HG02588 (cell line): ENCODE measurements around the gene TRPM2.
"Not testable (repeated sequence)": the region's sequence is repeated elsewhere in the genome, so short reads cannot be mapped to it uniquely, and the experiment has no call there.

ENCODE experiments used
- ATAC-seq: cut with Tn5 transposase; IDR thresholded peaks from one replicate; pipeline ENCODE4 v1.9.1; 2021; ENCODE audit warnings: mild to moderate bottlenecking, moderate library complexity; ENCODE audit not compliant: unreplicated experiment

The TRPM2 gene

DNA sequence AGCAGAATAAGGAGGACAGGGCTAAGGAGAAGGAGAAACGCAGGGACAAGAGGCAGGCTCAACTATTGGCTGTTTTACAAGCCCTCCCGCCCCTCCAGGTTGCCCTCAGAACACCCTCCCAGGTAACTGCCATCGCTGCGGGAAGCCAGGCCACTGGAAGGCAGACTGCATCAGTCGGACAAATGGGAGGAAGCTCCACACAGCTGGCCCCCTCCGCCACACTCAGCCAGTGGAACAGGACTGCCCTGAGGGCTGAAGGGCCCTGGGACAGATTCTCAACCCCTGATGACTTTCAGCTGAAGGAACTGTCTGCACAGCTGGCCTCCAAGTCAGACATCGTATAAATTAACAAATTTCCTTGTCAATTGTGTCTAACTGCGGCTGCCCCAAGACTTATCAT is 123.7 kb downstream of the TRPM2 start:
- no peak for ATAC-seq

DNA sequence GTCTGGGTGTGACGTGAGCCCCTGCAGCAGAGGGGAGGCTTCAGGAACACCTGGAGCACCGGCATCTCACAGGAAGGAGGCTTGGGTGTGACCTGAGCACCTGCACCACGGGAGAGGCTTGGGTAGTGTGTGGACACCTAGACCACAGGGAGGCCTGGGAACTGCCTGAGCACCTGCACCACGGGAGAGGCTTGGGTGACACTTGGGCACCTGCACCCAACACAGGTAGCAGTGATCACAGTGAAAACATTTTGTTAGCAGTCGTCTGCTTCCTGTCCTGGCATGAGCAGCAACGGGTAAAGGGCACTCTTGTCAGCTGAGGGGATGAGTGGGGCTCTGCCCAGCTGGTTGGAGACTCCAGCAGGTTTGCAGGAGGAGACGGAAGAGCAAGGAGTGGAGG is 124.3 kb downstream of the TRPM2 start:
- no peak for ATAC-seq

DNA sequence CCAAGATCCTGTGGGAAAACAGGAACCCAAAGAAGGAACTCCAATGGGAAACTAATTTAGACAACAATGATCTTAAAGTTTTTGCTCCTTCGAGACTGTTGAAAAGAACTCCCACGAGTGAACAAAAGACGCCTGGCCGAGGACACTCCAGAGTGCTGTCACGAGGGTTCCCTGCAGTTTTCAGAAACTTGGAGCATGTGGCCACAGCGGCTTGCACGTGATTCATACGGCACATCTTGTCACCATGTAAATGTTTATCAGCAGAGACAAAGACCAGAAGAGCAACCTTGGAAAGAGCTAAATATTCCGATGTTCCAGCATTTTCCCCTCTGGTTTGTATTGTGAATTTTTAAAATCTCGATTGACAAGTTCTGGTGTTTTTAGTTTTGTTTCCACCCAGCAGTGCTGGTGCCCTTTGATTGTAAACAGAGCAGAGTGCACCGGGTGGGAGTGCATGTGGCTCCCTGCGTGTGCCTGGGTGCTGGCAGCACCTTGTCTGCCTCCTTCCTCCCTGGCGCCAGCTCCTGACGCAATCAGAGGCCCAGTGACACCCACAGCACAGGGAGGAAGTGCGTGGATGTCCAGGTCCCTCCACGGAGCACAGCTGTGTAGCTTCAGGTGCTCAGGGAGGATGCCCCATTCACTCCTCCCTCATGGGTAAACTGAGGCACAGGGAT is 124.8 kb downstream of the TRPM2 start:
- ATAC-seq, result no peak

DNA sequence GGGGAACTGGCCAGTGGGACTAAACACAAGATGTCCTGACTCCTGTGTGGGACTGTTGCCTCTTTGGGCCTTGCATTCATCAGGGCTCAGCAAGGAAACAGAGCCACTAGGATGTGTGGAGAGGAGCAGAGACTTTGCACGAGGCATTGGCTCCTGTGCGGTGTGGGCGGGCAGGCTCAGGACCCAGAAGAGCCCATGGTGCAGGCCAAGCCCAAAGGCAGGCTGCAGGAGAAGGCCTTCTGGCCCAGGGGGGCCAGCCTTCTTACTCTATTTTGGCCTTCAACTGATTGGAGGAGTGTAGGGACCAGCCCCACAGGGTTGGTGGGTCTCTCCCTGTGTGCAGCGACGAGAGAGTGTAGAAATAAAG is 125.4 kb downstream of the TRPM2 start:
- ATAC-seq, result no peak

DNA sequence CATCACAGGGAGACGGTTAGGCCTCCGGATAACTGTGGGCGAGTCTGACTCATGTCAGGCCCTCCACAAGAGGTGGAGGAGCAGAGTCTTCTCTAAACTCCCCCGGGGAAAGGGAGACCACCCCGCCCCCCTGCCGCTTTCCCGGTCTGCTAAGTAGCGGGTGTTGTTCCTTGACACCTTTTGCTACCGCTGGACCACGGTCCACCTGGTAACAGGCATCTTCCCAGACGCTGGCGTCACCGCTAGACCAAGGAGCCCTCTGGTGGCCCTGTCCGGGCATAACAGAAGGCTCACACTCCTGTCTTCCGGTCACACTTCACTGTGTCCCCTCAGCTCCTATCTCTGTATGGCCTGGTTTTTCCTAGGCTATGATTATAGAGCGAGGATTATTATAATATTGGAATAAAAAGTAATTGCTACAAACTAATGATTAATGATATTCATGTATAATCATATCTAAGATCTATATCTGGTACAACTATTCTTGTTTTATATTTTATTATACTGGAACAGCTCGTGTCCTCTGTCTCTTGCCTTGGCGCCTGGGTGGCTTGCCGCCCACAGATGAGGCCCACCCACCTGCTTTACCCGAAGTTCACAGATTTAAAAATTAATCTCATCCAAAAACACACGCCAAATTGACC is 126.3 kb downstream of the TRPM2 start:
- not testable (repeated sequence) for ATAC-seq

DNA sequence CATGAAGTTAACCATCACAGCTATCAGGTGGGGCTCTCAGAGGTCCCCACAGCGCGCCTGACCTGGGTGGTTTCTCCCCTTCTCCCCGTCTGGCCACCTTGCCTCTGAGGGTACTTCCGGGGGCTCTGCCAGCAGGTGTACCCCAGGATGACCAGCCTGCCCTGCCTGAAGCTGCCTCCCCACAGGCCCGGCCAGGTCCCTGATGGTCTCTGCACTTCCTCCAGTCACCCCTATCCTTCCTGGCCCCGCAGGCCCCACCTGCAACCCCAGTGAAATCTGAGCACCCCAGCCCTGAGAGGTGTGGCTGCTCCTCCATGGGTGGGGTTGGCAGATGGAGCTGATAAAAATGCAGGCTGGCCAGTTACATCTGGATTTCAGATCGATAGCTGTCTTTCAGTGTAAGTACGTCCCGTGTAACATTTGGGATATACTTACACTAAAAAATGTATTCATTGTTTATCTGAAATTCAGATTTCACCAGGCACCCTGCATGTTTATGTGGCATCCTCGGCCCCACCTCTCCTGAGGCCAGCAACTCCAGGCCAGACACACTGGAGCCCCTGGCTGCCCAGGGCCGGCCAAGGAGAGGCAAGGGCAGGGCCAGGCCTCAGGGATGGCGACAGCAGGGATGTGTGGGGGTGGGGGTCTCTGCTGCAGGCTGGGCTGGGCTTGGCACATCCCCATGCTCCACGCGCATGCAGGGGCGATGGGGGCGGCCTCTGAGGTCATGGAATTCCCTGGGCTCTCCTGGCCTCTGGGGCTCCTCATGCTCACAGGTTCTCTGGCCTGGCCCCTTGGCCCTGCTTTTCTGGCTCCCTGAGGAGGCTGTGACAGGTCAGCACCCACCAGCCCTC is 127.0 kb downstream of the TRPM2 start:
- no peak for ATAC-seq

DNA sequence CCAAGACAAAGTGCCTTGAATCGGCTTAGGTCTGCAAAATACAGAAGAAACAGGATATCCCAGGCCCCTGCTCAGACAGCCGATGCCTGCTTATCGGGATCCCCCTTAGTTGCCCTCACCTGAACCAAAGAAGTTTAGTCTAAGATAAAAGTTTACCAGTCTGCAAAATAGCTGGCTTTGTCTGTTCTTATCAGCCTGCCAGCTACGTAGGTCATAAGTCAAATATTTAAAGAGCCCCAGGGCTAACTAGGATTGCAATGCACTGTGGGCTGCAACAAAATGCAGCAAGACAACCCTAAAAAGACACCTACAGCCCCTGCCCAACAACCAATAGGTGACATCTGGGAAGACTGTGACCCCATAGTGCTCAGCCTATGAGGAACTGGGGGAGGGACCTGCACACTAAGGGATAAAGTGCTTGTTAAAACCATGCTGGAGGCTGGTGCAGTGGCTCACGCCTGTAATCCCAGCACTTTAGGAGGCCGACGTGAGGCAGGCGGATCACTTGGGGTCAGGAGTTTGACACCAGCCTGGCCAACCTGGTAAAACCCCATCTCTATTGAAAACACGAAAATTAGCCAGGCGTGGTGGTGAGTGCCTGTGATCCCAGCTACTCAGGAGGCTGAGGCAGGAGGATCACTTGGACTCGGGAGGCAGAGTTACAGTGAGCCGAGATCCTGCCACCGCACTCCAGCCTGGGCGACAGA is 129.3 kb downstream of the TRPM2 start:
- ATAC-seq, result no peak

DNA sequence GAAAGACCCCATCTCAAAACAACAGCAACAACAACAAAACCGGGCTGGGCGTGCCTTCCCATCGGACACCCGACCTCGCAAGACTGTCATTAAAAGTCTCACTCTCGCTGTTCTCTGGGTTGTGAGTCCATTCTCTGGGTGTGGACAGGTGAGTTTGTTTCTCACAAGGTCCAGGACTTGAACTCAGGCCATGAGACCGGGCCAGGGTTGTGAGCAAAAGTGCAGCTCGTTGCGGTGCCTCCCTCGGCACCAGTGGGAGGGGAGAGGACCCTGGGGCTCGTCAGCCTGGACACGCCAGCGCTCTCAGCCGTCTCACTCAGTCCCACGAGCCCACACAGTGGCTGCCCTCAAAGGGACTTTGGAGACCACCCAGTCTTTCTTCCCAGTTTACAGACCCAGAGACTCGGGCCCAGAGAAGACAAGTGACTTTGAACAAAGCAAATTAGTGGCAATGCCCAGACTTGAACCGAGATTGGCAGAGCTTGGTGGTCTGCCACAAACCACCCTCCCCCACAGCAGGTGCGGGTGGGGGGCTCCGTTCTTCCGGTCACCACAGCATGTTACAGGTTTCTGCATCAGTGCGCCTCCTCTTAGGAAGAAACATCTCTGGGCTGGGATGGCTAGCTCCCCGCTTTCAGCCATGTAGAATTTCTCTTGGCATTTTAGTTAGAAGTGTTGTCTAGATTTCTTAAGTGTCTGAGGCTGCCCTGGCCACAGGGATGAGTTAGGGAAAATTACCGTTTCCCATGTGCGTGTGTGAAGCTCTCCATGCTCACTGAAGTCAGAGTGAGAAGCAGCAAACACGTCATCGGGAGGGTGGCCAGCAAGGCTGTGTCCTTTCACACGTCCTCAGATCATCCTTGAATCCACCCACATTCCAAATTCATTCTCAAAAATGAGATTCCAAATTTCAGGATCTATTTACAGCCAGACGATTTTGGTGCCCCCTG is 130.1 kb downstream of the TRPM2 start:
- no peak for ATAC-seq

DNA sequence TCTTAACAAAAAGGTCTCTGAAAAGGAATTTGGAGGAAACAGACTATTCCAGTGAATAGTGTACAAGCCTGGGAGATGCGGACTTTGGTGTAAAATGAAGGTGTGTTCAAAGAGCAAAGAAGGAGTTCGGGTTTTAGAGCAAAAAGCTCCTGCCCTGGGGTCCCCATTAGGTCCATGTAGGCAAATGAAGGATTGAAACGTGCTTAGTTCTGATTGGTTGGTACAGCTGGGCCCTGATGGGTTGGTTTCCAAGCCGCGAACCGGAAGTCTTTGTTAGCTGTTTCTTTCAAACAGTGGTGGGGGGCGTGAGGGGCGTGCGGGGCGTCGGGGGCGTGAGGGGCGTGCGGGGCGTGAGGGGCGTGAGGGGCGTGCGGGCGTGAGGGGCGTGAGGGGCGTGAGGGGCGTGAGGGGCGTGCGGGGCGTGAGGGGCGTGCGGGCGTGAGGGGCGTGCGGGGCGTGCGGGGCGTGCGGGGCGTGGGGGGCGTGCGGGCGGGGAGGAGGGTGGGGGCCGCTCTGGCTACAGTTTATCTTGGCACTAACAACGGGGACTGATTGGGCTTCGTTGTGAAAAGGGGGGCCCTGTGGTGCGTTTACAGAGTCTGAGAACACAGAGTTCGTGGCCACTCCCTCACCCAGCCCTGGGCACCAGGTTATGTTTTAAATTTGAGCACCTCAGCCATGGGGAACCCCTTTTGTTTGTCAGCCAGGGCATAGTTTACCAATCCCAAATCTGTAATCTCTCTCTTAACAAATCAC is 131.3 kb downstream of the TRPM2 start:
- ATAC-seq, result no peak

DNA sequence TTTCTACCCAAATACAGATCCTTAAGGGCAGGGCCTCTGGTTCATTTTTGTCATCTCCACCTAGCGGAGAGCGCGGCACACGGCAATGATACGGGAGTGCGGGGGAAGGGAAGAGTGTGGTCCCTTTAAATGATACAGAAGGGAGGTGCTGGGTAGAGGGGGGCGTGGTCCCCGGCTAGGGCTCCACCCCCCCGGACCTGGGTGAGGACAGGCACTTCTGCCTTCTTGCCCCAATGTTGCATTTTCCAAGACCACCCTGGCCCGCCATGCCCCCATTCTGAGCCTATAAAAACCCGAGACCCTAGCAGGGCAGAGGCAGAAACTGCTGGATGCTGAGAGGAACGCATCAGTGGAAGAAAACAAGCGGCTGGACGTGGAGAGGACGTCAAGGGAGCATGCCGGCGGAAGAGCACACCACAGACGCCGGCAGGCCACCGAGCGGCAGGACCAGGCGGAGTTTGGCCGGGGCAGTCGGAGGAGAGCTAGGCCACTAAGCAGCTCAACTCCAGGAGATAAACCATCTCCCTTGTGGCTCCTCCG is 131.9 kb downstream of the TRPM2 start:
- ATAC-seq, result no peak

DNA sequence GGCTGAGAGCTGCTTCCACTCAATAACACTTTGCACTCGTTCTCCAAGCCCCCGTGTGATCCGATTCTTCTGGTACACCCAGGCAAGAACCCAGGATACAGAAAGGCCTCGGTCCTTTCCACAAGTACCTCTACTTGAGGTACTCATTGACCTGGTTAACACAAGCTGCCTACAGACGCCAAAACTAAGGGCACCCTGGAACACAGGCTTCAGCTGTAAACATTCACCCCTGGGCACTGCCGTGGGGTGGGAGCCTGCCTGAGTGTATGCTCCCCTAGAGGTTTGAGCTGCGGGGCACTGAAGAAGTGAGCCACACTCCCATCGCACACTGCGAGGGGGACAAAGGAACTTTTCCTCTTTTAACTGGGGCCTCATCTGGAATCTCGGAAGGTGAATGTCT is 132.4 kb downstream of the TRPM2 start:
- ATAC-seq, result no peak

DNA sequence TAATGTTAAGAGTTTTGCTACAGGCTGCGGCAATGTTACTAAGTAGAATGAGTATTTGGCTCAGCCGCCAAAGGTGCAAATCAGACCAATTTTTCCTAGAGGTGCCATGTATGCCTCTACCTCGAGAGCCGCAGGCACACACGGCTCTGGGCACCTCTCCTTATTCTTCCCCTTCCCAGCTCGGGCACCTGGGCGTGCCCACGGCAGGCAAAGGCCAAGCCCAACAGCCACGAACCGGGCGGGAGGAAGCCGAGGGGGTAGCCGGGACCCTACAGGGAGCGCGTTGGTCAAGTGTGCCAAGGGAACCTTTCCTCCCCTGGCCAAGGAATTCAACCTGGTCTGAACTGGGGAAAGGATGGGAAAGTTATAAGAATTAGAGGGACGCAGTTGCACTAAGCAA is 132.9 kb downstream of the TRPM2 start:
- ATAC-seq, result no peak

DNA sequence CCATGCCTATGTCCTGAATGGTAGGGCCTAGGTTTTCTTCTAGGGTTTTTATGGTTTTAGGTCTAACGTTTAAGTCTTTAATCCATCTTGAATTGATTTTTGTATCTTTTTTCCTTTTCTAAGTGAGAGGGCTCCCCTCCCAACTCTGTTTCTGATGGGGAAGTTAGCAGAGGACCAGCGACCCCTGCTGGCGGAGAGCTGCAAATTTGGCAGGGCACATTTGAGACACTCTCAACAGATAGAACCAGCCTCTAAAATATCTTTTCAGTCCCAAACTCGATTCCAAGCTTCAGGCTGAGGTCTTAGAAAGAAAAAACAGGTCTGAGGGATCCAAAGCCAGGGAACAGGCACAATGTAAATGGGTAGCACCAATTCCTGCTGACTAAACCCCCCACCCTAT is 134.4 kb downstream of the TRPM2 start:
- ATAC-seq, result no peak

DNA sequence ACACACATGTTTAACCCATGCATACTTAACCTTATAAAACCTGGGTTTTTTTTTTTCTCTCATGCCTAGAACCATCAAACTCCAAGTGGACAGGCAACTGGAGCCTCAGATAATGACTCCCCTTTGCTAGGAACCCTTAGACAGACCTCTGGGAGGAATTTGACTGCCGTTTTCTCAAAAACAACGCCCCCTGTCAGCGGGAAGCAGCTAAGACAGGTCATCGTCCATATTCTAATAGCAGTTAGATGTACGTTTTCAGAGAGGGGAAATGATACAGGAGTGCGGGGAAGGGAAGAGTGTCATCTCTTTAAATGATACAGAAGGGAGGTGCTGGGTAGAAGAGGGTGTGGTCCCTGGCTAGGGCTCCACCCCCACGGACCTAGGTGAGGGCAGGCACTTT is 136.5 kb downstream of the TRPM2 start:
- no peak for ATAC-seq

DNA sequence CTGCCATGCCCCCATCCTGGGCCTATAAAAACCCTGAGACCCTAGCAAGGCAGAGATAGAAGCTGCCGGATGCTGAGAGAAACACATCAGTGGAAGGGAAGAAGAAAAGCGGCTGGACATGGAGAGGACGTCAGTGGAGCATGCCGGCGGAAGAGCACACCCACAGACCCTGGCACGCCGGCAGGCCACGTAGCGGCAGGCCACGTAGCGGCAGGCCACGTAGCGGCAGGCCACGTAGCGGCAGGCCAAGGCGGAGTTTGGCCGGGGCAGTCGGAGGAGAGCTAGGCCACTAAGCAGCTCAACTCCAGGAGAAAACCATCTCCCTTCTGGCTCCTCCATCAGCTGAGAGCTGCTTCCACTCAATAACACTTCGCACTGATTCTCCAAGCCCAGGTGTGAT is 137.0 kb downstream of the TRPM2 start:
- ATAC-seq, result no peak

DNA sequence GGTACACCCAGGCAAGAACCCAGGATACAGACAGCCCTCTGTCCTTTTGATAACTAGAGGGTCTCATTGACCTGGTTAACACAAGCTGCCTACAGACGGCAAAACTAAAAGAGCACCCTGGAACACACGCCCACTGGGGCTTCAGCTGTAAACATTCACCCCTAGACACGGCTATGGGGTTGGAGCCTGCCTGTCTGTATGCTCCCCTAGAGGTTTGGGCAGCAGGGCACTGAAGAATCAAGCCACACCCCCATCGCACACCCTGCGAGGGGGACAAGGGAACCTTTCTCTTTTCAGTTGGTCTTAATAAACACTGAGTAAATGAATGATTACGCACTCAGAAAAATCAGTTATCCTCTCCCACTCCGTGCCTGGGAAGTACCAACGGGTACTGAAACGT is 137.4 kb downstream of the TRPM2 start:
- no peak for ATAC-seq
